Cardiac muscle cell (in vitro differentiated cells and primary cell): ENCODE measurements around the gene POLD2. TPM values are rescaled to one million over a fixed set of nuclear protein-coding genes. Genes with fewer than 3 reads are reported as not detected.

Experiments
- DNase-seq, 2 donors: peaks; one replicate each; pipeline versions ENCODE4 v3.0.0 to v3.0.0-alpha.2; 2010 to 2017; ENCODE audit warnings: low read depth in 1 of 2, low spot score in 1 of 2
- H3K27ac ChIP-seq: fragments of 200-600 bp; sonication (generic); 2 replicates; pipeline ENCODE4 v1.5.1; 2016
- H3K27me3 ChIP-seq: fragments of 200-600 bp; sonication (generic); 2 replicates; pipeline ENCODE4 v1.6.0; 2016; ENCODE audit warnings: control low read depth
- H3K36me3 ChIP-seq: fragments of 200-600 bp; sonication (generic); 2 replicates; pipeline ENCODE4 v1.5.1; 2016; ENCODE audit warnings: control low read depth
- H3K4me1 ChIP-seq: fragments of 200-600 bp; sonication (generic); 2 replicates; pipeline ENCODE4 v1.8.1; 2017; ENCODE audit warnings: low read depth, mild to moderate bottlenecking, mixed run types
- H3K4me3 ChIP-seq: fragments of 200-600 bp; sonication (generic); 2 replicates; pipeline ENCODE4 v1.5.1; 2016; ENCODE audit warnings: mild to moderate bottlenecking
- H3K9me3 ChIP-seq: fragments of 200-600 bp; sonication (generic); 2 replicates; pipeline ENCODE4 v1.5.1; 2017; ENCODE audit warnings: low read depth, mild to moderate bottlenecking, control low read depth
- polyA plus RNA-seq: library from polyadenylated mRNA; unstranded; fragments of >200 nt; fragmentation: Nextera tagmentation; extraction: Ambion mirVana; gene quantifications from 2 replicates; pipeline ENCODE4 v1.2.1, GENCODE V29; 2016
- total RNA-seq: library from RNA; depleted of rRNA; stranded (reverse); fragments of >200 nt; gene quantifications from 2 replicates; pipeline ENCODE4 v1.2.3, GENCODE V29; 2016
- TF ChIP-seq, protein P1 (sequence below): IDR thresholded peaks from 2 replicates; pipeline ENCODE4 v1.5.1; 2012; ENCODE audit warnings: low read depth, mild to moderate bottlenecking, low read length

The POLD2 gene
- total and polyA plus RNA-seq, 2 experiments from 2014 or later = 133 to 194 TPM

DNA sequence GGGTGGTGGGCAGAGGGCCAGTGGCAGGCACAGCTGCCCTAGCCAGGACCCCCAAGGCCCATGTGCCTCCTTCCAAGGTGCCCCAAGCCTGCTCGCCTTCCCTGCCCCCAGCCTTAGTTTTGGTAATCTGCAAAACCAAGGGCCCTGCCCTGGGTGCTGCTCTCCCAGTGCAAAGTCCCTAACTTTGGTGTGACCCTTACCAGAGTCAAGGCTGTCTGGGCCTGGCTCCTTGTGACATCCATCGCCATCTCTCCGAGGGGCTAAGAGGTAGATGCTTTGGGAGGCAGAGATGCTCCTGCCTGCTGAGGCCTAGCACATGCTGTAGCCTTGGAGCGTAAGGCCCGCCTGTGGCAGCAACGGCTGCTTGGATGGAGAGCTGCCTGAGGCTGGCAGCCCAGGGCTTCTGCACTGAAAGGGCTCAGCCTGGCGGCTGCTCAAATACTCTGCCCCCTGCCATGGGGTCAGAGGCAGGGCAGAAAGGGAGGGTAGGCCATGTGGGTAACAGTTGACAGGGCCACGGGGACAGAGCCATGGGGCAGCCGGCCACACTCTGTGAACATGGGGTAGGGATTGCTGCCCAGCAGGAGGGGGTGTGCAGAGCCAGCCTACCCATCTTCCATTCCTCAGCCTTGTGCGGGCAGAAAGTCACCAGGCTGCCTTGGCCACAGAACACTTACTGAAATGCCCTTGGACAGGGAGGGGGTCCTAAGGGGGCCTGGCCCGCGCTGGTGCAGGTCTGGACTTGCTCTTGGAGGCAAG is 35.7 kb upstream of the POLD2 start:
- Histone ChIP-seq H3K27ac (no peak overlapping the region), H3K36me3 (no peaks in the 10 kb centered on the region), H3K9me3 (no peaks in the 10 kb centered on the region), H3K4me1 (no peaks in the 10 kb centered on the region), H3K4me3 (no peak overlapping the region), H3K27me3 (no peaks in the 10 kb centered on the region)
- TF ChIP-seq, protein P1, sequence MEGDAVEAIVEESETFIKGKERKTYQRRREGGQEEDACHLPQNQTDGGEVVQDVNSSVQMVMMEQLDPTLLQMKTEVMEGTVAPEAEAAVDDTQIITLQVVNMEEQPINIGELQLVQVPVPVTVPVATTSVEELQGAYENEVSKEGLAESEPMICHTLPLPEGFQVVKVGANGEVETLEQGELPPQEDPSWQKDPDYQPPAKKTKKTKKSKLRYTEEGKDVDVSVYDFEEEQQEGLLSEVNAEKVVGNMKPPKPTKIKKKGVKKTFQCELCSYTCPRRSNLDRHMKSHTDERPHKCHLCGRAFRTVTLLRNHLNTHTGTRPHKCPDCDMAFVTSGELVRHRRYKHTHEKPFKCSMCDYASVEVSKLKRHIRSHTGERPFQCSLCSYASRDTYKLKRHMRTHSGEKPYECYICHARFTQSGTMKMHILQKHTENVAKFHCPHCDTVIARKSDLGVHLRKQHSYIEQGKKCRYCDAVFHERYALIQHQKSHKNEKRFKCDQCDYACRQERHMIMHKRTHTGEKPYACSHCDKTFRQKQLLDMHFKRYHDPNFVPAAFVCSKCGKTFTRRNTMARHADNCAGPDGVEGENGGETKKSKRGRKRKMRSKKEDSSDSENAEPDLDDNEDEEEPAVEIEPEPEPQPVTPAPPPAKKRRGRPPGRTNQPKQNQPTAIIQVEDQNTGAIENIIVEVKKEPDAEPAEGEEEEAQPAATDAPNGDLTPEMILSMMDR = no peak
- no peak for DNase-seq

DNA sequence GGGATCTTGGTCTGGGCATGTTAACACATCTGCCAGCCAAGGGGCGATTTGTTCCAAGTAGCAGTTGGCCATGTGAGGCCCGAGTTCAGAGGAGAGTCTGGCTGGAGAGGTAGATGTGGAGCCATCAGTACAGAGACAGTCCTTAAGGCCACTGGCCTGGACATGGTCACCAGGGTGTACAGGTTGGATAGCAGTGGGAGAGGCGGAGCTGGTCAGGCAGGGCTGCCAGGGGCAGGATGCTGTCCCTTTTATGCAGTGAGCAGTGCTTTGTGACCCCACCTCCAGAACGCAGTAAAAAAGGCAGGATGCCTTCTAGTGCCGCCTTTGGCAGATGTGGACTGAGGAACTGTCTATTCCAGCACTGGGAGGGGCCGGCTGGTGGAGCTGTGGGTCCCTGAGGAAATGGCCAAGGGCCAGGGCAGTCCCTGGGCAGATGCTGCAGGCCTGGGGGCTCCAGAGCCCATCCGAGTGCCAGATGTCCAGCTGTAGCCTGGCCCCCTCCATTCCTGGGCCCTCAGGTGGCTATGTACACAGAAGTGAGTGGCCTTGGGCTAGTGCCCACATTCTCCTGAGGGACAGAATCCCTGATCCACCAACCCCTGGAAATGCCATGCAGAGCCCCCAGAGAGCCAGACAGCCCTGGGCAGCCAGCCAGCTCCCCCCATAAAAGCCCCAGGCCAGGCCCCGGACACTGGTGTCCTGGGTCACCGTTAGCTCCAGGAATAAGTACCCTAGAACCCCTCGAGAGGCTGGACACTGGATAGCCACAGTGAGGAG is 34.9 kb upstream of the POLD2 start:
- Histone ChIP-seq H3K4me3 (no peak overlapping the region), H3K27me3 (no peaks in the 10 kb centered on the region), H3K27ac (no peak overlapping the region), H3K9me3 (no peaks in the 10 kb centered on the region), H3K36me3 (no peaks in the 10 kb centered on the region), H3K4me1 (no peaks in the 10 kb centered on the region)
- no peak for DNase-seq
- TF ChIP-seq, protein P1 = no peak

DNA sequence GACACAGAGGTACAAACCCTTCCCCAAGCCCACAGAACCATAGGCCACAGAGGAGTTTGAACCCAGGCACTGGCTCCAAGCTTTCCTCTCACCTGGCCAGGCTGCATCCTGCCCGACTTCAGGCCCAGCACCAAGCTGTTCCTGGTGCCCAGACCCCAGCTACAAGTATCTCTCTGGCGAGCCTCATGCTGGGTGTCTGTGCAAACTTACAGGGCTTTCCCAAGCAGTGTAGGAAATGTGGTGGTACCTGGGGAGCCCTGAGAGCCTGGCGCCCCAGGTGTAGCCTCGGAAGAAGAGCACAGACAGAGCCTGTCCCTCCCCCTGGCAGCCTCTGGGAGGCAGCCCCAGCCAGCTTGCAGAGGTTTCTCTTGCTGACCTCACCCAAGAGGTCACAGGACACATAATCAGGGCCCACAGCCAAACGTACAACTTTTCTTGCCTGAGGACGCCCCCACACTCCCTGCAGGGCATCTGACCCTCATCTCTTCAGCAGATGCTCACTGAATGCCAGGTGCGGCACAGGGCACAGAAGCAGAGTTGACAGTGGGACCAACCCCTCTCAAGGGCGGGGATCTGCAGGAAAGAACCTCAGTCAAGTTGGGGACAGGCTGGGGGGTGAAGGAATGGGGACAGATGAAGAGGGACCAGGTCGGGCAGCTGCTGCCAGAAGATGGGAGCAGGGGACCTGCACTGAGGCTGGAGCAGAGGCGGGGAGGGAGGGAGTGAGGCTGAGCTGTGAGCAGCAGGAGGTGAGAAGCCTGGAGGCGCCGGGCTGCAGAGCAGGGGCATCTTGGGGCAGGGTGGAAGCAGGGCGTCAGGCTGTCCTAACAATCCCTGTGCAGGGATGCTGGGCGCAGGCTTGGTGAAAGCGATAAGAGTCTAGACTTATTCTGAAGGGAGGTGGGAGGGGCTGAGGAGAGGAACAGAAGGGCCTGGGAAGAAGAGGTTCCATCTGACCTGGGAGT is 34.0 kb upstream of the POLD2 start:
- Histone ChIP-seq H3K27me3 (no peaks in the 10 kb centered on the region), H3K4me1 (no peaks in the 10 kb centered on the region)
- DNase-seq = no peak

DNA sequence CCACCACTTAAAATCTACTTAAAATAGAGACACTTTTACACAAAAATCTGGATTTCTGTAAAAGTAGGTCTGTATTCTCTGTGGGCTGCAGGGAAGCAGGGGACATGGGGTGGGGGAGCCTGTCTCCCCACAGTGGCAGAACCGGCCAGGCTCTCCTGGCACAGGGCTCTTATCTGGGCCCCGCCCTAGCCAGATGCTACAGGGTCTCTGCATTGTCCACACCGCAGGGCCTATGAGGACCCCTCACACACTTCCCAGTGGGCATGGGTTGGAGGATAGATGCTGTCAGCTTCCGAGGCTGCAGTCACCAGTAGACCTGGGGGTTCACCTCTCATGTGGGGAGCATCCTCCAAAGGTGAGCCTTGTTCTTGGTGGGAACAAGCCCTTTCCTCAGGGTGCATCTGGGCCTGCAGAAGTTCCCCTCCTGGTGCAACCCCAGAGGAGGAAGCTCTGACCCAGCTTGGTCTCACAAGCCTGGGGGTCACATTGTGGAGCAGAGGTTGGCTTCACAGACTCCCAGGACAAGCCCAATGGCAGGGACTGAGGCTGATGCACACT is 33.2 kb upstream of the POLD2 start:
- H3K27me3 ChIP-seq = no peaks in the 10 kb centered on the region
- H3K36me3 ChIP-seq = no peaks in the 10 kb centered on the region
- no peaks in the 10 kb centered on the region for H3K4me1 ChIP-seq
- no peak for DNase-seq
- H3K27ac ChIP-seq = no peak overlapping the region
- TF ChIP-seq, protein P1 = no peak
- no peaks in the 10 kb centered on the region for H3K9me3 ChIP-seq
- H3K4me3 ChIP-seq = no peak overlapping the region

More for the DNA sequence above, 34.0 kb upstream of the POLD2 start:
- H3K36me3 ChIP-seq = no peaks in the 10 kb centered on the region
- TF ChIP-seq, protein P1 = no peak
- H3K9me3 ChIP-seq = no peaks in the 10 kb centered on the region
- H3K27ac ChIP-seq = no peak overlapping the region
- H3K4me3 ChIP-seq = no peak overlapping the region
